BLaER1 treated with 17β-estradiol and CSF1 and Interleukin-3, amounts not matched to agents 10 nM and 100 nM (cell line): ENCODE results near the gene PLA2G6.

Experiments used
- H3K27ac ChIP-seq, 11 experiments: shearing (Covaris generic); formaldehyde crosslinking; 2 replicates each; pipeline ENCODE4 v1.8.1; 2022
- H3K27me3 ChIP-seq, 11 experiments: shearing (Covaris generic); formaldehyde crosslinking; 2 replicates each; pipeline ENCODE4 v1.8.1; 2022
- H3K36me3 ChIP-seq, 11 experiments: shearing (Covaris generic); formaldehyde crosslinking; 2 replicates each; pipeline ENCODE4 v1.8.1; 2022
- H3K4me1 ChIP-seq, 10 experiments: shearing (Covaris generic); formaldehyde crosslinking; 2 replicates each; pipeline ENCODE4 v1.8.1; 2022
- H3K4me2 ChIP-seq, 11 experiments: shearing (Covaris generic); formaldehyde crosslinking; 2 replicates each; pipeline ENCODE4 v1.8.1; 2022
- H3K4me3 ChIP-seq, 10 experiments: shearing (Covaris generic); formaldehyde crosslinking; 2 replicates each; pipeline ENCODE4 v1.8.1; 2022
- H3K9ac ChIP-seq, 11 experiments: shearing (Covaris generic); formaldehyde crosslinking; 2 replicates each; pipeline ENCODE4 v1.8.1; 2022
- H3K9me3 ChIP-seq, 11 experiments: shearing (Covaris generic); formaldehyde crosslinking; replicated peaks in 1 of 11; 2 replicates each; pipeline ENCODE4 v1.8.1; 2022
- H4K20me1 ChIP-seq, 11 experiments: shearing (Covaris generic); formaldehyde crosslinking; 2 replicates each; pipeline ENCODE4 v1.8.1; 2022
- Cebpa-rat ChIP-seq, 11 experiments: shearing (Covaris generic); IDR thresholded peaks; 2 replicates each; pipeline ENCODE4 v1.8.1; 2022

The PLA2G6 gene

DNA sequence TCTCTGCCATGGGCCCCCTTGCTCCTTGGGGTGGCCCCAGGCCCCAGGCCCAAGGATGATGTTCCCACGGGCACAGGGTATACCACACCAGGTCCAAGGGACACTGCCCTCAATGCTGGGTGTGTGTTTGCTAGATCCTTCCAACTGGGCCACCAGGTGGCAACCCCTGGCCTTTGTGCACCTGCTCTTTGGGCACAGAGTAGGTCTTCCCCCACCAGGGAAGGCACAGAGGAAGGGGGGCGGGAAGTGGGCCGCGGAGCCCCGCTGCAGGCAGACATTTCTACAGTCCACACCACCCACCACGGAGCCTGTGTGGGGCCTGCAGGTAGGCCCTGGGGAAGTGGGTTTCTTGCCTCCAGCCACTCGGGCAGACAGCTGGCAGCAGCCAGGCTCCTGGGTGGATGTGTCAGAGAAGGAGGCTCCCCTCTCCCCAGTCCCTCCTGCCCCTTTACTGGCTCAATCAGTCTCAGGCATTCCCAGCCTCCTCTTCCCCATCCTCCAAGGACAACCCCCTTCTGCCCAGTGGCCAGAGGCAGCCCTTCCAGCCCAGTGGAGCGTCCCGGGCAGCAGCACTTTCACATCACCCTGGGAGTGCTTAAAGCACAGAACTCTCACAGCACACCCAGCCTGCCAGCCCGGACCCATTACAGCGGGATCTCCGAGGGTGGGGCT lies 41.8 kb upstream of the PLA2G6 start:
- H3K27me3 ChIP-seq, result no peaks in the 10 kb centered on the region
- peaks cover 0 to 21% (median 0%) of the 10 kb centered on the region in 11 experiments; a peak in 4 of 22 replicates for H4K20me1 ChIP-seq
- H3K4me2 ChIP-seq, result peak overlapping the region; percentile 56 to 98 (median 82)
- no peaks in the 10 kb centered on the region for H3K9me3 ChIP-seq
- peak overlapping the region in 7 of 11 experiments; percentile 3 to 43 (median 32); a peak in 9 of 22 replicates for H3K27ac ChIP-seq
- H3K9ac ChIP-seq, result peak overlapping the region in 8 of 11 experiments; percentile 3 to 38 (median 22); a peak in 9 of 22 replicates
- peaks cover 71 to 84% (median 75%) of the 10 kb centered on the region in 10 experiments for H3K4me1 ChIP-seq
- TF ChIP-seq Cebpa-rat (IDR thresholded peaks at IDR 0.05), result no peak
- no peak overlapping the region for H3K4me3 ChIP-seq
- peaks cover 7 to 54% (median 46%) of the 10 kb centered on the region in 11 experiments; a peak in 21 of 22 replicates for H3K36me3 ChIP-seq

DNA sequence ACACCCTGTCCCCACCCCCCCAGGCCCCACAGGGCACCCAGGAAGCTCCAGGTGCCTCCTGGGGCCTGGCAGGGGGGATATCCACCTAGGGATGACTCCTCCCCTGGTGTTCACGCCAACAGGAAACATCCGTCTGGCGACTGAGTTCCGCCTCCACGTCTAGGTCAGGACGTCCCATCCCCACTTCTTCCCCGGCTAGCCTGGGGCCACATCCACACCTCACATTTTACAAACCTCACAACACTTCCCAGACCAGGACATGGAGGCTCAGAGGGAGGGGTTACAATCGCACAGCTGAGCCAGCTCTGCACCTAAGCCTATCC lies 41.1 kb upstream of the PLA2G6 start:
- no peak for TF ChIP-seq Cebpa-rat (IDR thresholded peaks at IDR 0.05)
- H3K9me3 ChIP-seq, result no peaks in the 10 kb centered on the region
- H3K27ac ChIP-seq, result peak overlapping the region in 9 of 11 experiments; percentile 3 to 42 (median 27); a peak in 12 of 22 replicates
- no peaks in the 10 kb centered on the region for H3K27me3 ChIP-seq
- H3K4me3 ChIP-seq, result no peak overlapping the region
- H3K4me1 ChIP-seq, result peaks cover 71 to 84% (median 74%) of the 10 kb centered on the region in 10 experiments
- H3K9ac ChIP-seq, result peak overlapping the region in 5 of 11 experiments; percentile 13 to 37 (median 23); a peak in 6 of 22 replicates
- peaks cover 7 to 48% (median 42%) of the 10 kb centered on the region in 11 experiments; a peak in 21 of 22 replicates for H3K36me3 ChIP-seq
- peaks cover 0 to 21% (median 0%) of the 10 kb centered on the region in 11 experiments; a peak in 4 of 22 replicates for H4K20me1 ChIP-seq
- H3K4me2 ChIP-seq, result peak overlapping the region; percentile 56 to 98 (median 82)

DNA sequence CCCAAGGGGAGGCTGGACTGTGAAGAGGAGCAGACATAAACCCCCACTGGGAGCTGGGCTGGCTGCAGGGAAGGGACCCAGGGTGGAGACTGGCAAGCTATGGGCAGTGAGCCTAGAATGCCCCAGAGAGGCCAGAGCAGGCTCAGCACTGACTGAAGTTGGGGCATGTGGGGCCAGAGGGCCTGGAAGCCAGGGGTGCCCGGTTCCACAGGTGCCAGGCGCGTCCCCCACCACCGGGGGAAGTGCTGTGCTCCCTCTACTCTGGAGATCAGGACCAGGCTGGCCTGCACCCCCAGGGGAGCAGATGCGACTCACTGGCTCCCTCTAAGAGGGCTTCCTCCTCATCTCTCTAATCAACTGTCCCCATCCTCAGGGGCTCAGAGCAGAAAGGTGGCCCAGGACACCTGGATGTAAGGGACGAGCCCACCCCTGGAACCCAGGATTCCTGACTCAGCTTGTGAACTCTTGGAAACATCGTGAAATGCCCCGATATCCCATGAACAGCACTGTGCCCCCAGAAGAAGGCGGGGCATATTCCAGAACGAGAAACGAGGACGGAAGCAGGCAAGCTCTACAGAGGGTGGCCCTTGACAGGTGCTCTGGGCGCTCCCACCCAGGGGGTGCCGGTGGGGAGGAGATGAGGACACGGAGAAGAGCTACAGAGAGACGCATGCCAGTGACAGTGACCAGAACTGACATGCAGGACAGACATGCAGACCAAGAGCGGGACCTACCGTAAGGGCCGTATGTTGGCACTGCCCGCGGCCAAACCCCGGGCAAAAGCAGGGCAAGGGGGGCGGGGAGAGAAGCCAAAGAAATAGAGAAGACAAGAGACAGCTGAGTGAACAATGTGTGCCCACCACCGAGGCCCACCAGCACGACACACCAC lies 40.5 kb upstream of the PLA2G6 start:
- no peak overlapping the region for H3K4me3 ChIP-seq
- H3K36me3 ChIP-seq, result peaks cover 7 to 45% (median 36%) of the 10 kb centered on the region in 11 experiments; a peak in 21 of 22 replicates
- no peak for TF ChIP-seq Cebpa-rat (IDR thresholded peaks at IDR 0.05)
- H3K4me1 ChIP-seq, result peaks cover 73 to 82% (median 75%) of the 10 kb centered on the region in 10 experiments
- peak overlapping the region in 9 of 11 experiments; percentile 3 to 93 (median 30); a peak in 11 of 22 replicates for H3K27ac ChIP-seq
- peak overlapping the region in 9 of 11 experiments; percentile 13 to 78 (median 37); a peak in 11 of 22 replicates for H3K9ac ChIP-seq
- peak overlapping the region; percentile 56 to 98 (median 82) for H3K4me2 ChIP-seq
- no peaks in the 10 kb centered on the region for H3K27me3 ChIP-seq
- H4K20me1 ChIP-seq, result peaks cover 0 to 21% (median 0%) of the 10 kb centered on the region in 11 experiments; a peak in 4 of 22 replicates
- H3K9me3 ChIP-seq, result no peaks in the 10 kb centered on the region

DNA sequence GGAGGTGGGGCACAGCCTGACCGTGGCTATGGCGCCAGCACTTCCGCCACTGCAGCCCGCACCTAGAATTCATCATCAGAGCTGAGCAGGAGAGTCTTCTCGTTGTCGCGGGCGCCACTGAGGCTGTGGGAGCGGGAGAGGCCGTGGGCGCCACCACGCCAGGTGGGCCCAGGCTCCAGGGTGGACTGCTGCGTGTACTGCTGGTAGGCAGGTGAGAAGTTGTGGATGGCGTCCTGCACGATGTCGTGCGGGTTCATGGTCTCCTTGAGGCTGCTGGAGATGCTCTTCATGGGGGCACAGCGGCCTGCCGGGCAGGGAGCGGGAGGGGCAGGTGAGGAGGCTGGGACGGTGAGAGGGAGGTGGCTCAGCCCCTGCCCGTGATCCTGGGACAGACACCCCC lies 39.8 kb upstream of the PLA2G6 start:
- peak overlapping the region in 7 of 11 experiments; percentile 5 to 78 (median 64); a peak in 8 of 22 replicates for H3K9ac ChIP-seq
- peak overlapping the region; percentile 56 to 98 (median 82); a peak in 21 of 22 replicates for H3K4me2 ChIP-seq
- H3K9me3 ChIP-seq, result no peaks in the 10 kb centered on the region
- H3K36me3 ChIP-seq, result peaks cover 7 to 42% (median 33%) of the 10 kb centered on the region in 11 experiments; a peak in 20 of 22 replicates
- H3K4me3 ChIP-seq, result no peak overlapping the region
- H3K4me1 ChIP-seq, result peaks cover 73 to 88% (median 80%) of the 10 kb centered on the region in 10 experiments
- no peak for TF ChIP-seq Cebpa-rat (IDR thresholded peaks at IDR 0.05)
- H4K20me1 ChIP-seq, result peaks cover 0 to 21% (median 0%) of the 10 kb centered on the region in 11 experiments; a peak in 4 of 22 replicates
- H3K27ac ChIP-seq, result peak overlapping the region in 3 of 11 experiments; percentile 7 to 93 (median 27); a peak in 3 of 22 replicates
- H3K27me3 ChIP-seq, result no peaks in the 10 kb centered on the region

DNA sequence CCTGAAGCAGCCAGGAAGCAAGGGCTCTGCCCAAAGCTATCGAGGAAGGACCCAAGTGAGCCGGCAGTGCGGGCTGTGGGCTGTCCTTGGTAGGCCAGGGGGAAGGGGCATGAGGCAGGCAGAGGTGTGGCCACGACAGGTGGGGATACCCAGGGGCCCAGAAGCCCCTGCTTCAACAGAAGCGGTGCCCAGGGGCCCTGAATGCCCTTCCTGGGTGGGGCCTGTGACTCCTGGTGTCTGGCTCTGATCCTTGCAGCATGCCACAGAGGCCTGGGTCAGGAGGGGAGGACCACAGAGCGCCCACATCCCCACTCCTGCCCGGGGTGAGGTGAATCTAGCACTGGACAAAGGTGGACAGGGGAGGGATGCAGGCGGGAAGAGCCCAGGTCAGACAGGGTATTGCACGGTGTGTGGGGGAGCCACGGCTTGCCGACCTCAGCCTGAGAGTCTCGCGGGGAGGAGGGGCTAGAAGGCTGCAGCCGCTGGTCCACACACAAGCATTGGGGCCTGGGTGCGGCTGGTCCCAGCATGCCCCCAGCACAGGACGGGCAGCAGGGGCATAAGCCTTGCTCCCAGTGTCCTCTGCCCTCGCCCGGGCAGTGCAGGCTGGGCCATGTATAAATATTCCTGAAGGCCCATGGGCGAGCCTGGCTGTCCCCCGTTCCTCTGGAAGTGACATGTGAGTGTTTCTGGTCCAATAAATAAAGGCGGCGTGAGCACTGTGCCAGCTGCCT lies 39.2 kb upstream of the PLA2G6 start:
- Histone ChIP-seq H3K27me3 (no peaks in the 10 kb centered on the region), H3K4me3 (no peak overlapping the region; a peak in 1 of 20 replicates), H4K20me1 (peaks cover 0 to 21% (median 0%) of the 10 kb centered on the region in 11 experiments; a peak in 4 of 22 replicates), H3K36me3 (peaks cover 7 to 39% (median 28%) of the 10 kb centered on the region in 11 experiments; a peak in 20 of 22 replicates), H3K4me2 (peak overlapping the region; percentile 56 to 98 (median 82); a peak in 21 of 22 replicates), H3K9me3 (no peaks in the 10 kb centered on the region), H3K9ac (peak overlapping the region in 10 of 11 experiments; percentile 22 to 78 (median 56); a peak in 14 of 22 replicates), H3K27ac (peak overlapping the region; percentile 28 to 93 (median 69); a peak in 19 of 22 replicates), H3K4me1 (peaks cover 73 to 94% (median 83%) of the 10 kb centered on the region in 10 experiments)
- TF ChIP-seq Cebpa-rat (IDR thresholded peaks at IDR 0.05), result no peak

DNA sequence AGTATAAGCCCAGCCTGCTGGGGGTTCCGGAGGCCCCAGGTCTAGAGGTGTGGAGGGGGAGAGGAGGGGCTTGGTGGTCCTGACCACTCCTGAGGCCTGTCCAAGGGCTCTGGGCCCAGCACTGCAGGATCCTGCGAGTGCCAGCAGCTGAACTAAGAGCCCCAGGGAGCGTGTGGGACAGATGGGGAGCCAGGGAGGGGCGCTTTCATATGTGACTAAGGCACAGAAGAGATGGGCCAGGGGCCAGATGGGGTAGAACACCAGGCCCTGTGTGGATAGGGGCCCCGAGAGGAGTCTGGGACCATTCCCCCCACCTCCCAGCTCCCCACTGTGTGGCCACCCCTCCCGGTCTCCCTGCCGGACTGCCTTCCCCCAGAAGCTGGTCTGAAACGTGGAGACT lies 38.5 kb upstream of the PLA2G6 start:
- Histone ChIP-seq H3K9me3 (no peaks in the 10 kb centered on the region), H3K27me3 (no peaks in the 10 kb centered on the region), H4K20me1 (peaks cover 0 to 21% (median 0%) of the 10 kb centered on the region in 11 experiments; a peak in 4 of 22 replicates), H3K4me1 (peaks cover 72 to 99% (median 84%) of the 10 kb centered on the region in 10 experiments), H3K27ac (peak overlapping the region; percentile 44 to 93 (median 69)), H3K4me3 (no peak overlapping the region; a peak in 1 of 20 replicates), H3K9ac (peak overlapping the region; percentile 38 to 78 (median 56); a peak in 16 of 22 replicates), H3K4me2 (peak overlapping the region; percentile 56 to 98 (median 82)), H3K36me3 (peaks cover 7 to 39% (median 23%) of the 10 kb centered on the region in 11 experiments; a peak in 21 of 22 replicates)
- no peak for TF ChIP-seq Cebpa-rat (IDR thresholded peaks at IDR 0.05)

DNA sequence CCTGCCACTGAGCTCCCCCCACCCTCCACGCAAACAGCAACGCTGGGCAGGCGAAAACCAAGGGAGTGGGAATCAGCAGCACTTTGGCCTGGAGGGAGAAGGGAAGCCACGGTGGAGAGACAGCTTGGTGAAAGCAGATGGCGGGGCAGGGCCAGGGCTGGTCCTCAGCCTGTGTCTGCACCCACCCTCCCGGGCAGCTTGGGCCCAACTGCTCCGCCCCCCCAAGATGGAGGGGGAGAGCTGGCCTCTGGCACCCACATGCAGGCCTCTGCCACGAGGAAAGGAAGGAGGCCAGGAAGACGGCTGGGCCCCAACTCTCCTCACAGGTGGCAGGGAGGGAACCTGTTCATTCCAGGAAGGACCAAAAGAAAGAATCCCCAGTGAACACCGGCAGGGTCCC lies 38.0 kb upstream of the PLA2G6 start:
- Histone ChIP-seq H3K9me3 (no peaks in the 10 kb centered on the region), H3K36me3 (peaks cover 7 to 39% (median 22%) of the 10 kb centered on the region in 11 experiments; a peak in 18 of 22 replicates), H3K4me3 (peak overlapping the region in 3 of 10 experiments; percentile 17 to 39 (median 27); a peak in 3 of 20 replicates), H3K4me1 (peaks cover 67 to 99% (median 84%) of the 10 kb centered on the region in 10 experiments), H4K20me1 (peaks cover 0 to 21% (median 0%) of the 10 kb centered on the region in 11 experiments; a peak in 4 of 22 replicates), H3K4me2 (peak overlapping the region; percentile 56 to 98 (median 82)), H3K27ac (peak overlapping the region; percentile 44 to 93 (median 69)), H3K27me3 (no peaks in the 10 kb centered on the region), H3K9ac (peak overlapping the region; percentile 38 to 78 (median 56); a peak in 20 of 22 replicates)
- no peak for TF ChIP-seq Cebpa-rat (IDR thresholded peaks at IDR 0.05)
